ENCODE data around the gene DHDH. TPM values are rescaled to one million over a fixed set of nuclear protein-coding genes. Genes with fewer than 3 reads are reported as not detected.

DHDH gene
- total RNA-seq, 2 donors from 2014 or later = 0.44 to 2.3 TPM

GRCh38 chr19:48991011-48991609 lies 57.6 kb downstream of the DHDH start:
- Mint-ChIP-seq H3K27ac (peak overlapping the region; percentile 52), H3K4me3 (peak overlapping the region; percentile 97), H3K4me1 (peaks cover 23% of the 10 kb centered on the region), H3K36me3 (ENCODE audit: low read depth) (peaks cover 35% of the 10 kb centered on the region), H3K9me3 (no peaks in the 10 kb centered on the region), H3K27me3 (ENCODE audit: insufficient read depth) (no peaks in the 10 kb centered on the region)
- H3K4me3 ChIP-seq (ENCODE audit: low read length) = peak overlapping the region; percentile 100
- no peak overlapping the region for H3K27ac ChIP-seq (ENCODE audit: low read depth, low read length)
- peaks cover 23% of the 10 kb centered on the region for H3K36me3 ChIP-seq (ENCODE audit: control insufficient read depth, insufficient read depth, low read length)
- H3K4me1 ChIP-seq (ENCODE audit: control insufficient read depth, insufficient read depth, low read length) = peaks cover 4% of the 10 kb centered on the region
- no peak for DNase-seq
- 93 to 97% methylated on average over 12 to 22 of the region's 22 CpGs for WGBS, 2 experiments (ENCODE audit: insufficient coverage in 1 of 2, insufficient read length in 1 of 2)
- H3K9me3 ChIP-seq (ENCODE audit: control insufficient read depth, low read length) = no peaks in the 10 kb centered on the region
- H3K9ac ChIP-seq (ENCODE audit: extremely low read depth, low read length, poor library complexity, severe bottlenecking) = peak overlapping the region; percentile 83
- no peaks in the 10 kb centered on the region for H3K27me3 ChIP-seq (ENCODE audit: control insufficient read depth, insufficient read depth, low read length, poor library complexity, severe bottlenecking)
- no peak for TF ChIP-seq CTCF (conservative IDR thresholded peaks at IDR 0.05)

GRCh38 chr19:48991873-48992580 lies 58.5 kb downstream of the DHDH start:
- Histone ChIP-seq H3K4me1 (ENCODE audit: control insufficient read depth, insufficient read depth, low read length) (peaks cover 4% of the 10 kb centered on the region), H3K9me3 (ENCODE audit: control insufficient read depth, low read length) (no peaks in the 10 kb centered on the region), H3K27me3 (ENCODE audit: control insufficient read depth, insufficient read depth, low read length, poor library complexity, severe bottlenecking) (no peaks in the 10 kb centered on the region), H3K36me3 (ENCODE audit: control insufficient read depth, insufficient read depth, low read length) (peaks cover 14% of the 10 kb centered on the region), H3K27ac (ENCODE audit: low read depth, low read length) (no peak overlapping the region), H3K9ac (ENCODE audit: extremely low read depth, low read length, poor library complexity, severe bottlenecking) (peak overlapping the region; percentile 83), H3K4me3 (ENCODE audit: low read length) (peak overlapping the region; percentile 100)
- peak; percentile 80 for DNase-seq
- 34 to 42% methylated on average over 4 to 8 of the region's 8 CpGs for WGBS, 2 experiments (ENCODE audit: insufficient coverage in 1 of 2, insufficient read length in 1 of 2)
- Mint-ChIP-seq H3K36me3 (ENCODE audit: low read depth) (peaks cover 32% of the 10 kb centered on the region), H3K27ac (peak overlapping the region; percentile 96), H3K27me3 (ENCODE audit: insufficient read depth) (no peaks in the 10 kb centered on the region), H3K9me3 (no peaks in the 10 kb centered on the region), H3K4me1 (peaks cover 23% of the 10 kb centered on the region), H3K4me3 (peak overlapping the region; percentile 97)
- TF ChIP-seq CTCF (conservative IDR thresholded peaks at IDR 0.05) = no peak

DNA sequence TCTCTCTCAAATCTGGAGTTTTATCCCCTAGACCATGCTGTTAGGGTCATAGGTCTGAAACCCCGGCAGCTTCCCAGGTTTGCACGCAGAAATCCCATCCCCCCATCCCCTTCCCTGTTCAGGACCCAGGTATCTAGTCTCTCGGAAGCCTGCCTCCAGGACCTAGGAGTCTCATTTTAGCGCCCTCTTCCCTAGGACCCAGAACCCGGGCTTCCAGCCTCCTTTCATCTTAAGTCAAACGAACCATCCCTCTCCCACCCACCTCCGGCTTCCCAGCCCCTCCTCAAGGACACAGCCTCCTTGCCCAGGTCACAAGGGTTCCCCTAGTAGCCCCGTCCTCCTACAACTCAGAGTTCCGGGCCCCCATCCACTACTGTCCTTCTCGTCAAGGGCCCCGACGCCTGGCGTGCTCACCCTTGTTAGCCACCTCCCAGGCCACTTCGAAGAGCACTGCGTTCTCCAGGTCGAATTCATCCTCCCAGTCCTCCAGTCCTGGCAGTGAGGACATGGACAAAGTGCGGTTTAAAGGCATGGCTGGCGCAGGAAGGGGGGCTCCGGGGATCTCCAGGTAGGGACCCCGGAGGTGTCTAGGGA lies 59.2 kb downstream of the DHDH start:
- Histone ChIP-seq H3K27me3 (ENCODE audit: control insufficient read depth, insufficient read depth, low read length, poor library complexity, severe bottlenecking) (no peaks in the 10 kb centered on the region), H3K9ac (ENCODE audit: extremely low read depth, low read length, poor library complexity, severe bottlenecking) (peak overlapping the region; percentile 83), H3K36me3 (ENCODE audit: control insufficient read depth, insufficient read depth, low read length) (peaks cover 9% of the 10 kb centered on the region), H3K9me3 (ENCODE audit: control insufficient read depth, low read length) (no peaks in the 10 kb centered on the region), H3K4me1 (ENCODE audit: control insufficient read depth, insufficient read depth, low read length) (peaks cover 4% of the 10 kb centered on the region), H3K27ac (ENCODE audit: low read depth, low read length) (peak overlapping the region; percentile 34), H3K4me3 (ENCODE audit: low read length) (peak overlapping the region; percentile 100)
- Mint-ChIP-seq H3K27ac (peak overlapping the region; percentile 96), H3K4me3 (peak overlapping the region; percentile 97), H3K36me3 (ENCODE audit: low read depth) (peaks cover 30% of the 10 kb centered on the region), H3K27me3 (ENCODE audit: insufficient read depth) (no peaks in the 10 kb centered on the region), H3K9me3 (no peaks in the 10 kb centered on the region), H3K4me1 (peaks cover 23% of the 10 kb centered on the region)
- TF ChIP-seq CTCF (conservative IDR thresholded peaks at IDR 0.05) = no peak
- WGBS, 2 experiments (ENCODE audit: insufficient coverage in 1 of 2, insufficient read length in 1 of 2) = 0 to 1% methylated on average over 7 to 20 of the region's 20 CpGs
- DNase-seq = no peak

All from endodermal cell (in vitro differentiated cells).